ENCODE data around the gene RAB39B.

DNA sequence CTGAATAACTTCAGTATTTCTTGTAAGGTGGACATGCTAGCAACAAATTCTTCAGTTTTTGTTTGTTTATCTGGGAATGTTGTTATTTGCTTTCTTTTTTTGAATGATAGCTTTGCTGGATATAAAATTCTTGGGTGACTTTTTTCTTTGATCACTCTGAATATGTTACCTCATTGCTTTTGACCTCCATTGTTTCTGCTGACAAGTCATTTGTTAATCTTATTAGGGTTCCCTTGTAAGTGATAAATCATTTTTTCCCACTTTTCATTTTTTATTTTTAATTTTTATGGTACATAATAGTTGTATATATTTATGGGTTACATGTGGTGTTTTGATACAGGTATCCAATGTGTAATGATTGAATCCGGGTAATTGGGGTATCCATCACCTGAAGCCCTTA lies 6.7 kb upstream of the RAB39B start:
- no peak for TF ChIP-seq POLR2A (IDR thresholded peaks at IDR 0.05)
- TF ChIP-seq, protein P1, sequence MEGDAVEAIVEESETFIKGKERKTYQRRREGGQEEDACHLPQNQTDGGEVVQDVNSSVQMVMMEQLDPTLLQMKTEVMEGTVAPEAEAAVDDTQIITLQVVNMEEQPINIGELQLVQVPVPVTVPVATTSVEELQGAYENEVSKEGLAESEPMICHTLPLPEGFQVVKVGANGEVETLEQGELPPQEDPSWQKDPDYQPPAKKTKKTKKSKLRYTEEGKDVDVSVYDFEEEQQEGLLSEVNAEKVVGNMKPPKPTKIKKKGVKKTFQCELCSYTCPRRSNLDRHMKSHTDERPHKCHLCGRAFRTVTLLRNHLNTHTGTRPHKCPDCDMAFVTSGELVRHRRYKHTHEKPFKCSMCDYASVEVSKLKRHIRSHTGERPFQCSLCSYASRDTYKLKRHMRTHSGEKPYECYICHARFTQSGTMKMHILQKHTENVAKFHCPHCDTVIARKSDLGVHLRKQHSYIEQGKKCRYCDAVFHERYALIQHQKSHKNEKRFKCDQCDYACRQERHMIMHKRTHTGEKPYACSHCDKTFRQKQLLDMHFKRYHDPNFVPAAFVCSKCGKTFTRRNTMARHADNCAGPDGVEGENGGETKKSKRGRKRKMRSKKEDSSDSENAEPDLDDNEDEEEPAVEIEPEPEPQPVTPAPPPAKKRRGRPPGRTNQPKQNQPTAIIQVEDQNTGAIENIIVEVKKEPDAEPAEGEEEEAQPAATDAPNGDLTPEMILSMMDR (IDR thresholded peaks at IDR 0.05), result no peak
